HG03064 (cell line): ENCODE data around the gene SPATA33.

Source experiments
- ATAC-seq: cut with Tn5 transposase; IDR thresholded peaks from one replicate; pipeline ENCODE4 v1.9.1; 2021; ENCODE audit warnings: low read depth; ENCODE audit not compliant: unreplicated experiment

The SPATA33 gene

GRCh38 chr16:89657442-89658220 is at the start of gene SPATA33, which contains the start of gene CHMP1A:
TSS of gene SPATA33 (plus strand) at chr16:89657836. CDS start at chr16:89657912, 76 bp downstream.
TSS of gene CHMP1A (minus strand) at chr16:89657708. CDS start at chr16:89657588, 120 bp downstream.
- peak; percentile 84 for ATAC-seq

GRCh38 chr16:89607937-89608740 is 49.5 kb upstream of the SPATA33 start:
- ATAC-seq, result no peak

- no peak for ATAC-seq
Measured at GRCh38 chr16:89610108-89610453, 47.6 kb upstream of the SPATA33 start.

- ATAC-seq, result no peak
Measured at GRCh38 chr16:89612415-89613166, 45.0 kb upstream of the SPATA33 start.

- no peak for ATAC-seq
Measured at GRCh38 chr16:89613231-89613953, 44.2 kb upstream of the SPATA33 start, which contains the start of gene DPEP1. TSS of gene DPEP1 (plus strand) at chr16:89613642. CDS start at chr16:89630411, 16,769 bp downstream.

GRCh38 chr16:89613954-89614459 is 43.6 kb upstream of the SPATA33 start:
- ATAC-seq, result no peak

- ATAC-seq, result no peak
Measured at GRCh38 chr16:89615176-89615575, 42.5 kb upstream of the SPATA33 start.

- ATAC-seq, result no peak
Measured at GRCh38 chr16:89615596-89616090, 42.0 kb upstream of the SPATA33 start.

GRCh38 chr16:89616623-89617022 is 41.0 kb upstream of the SPATA33 start:
- ATAC-seq, result no peak

- ATAC-seq, result no peak
Measured at GRCh38 chr16:89617036-89617435, 40.6 kb upstream of the SPATA33 start.

- no peak for ATAC-seq
Measured at GRCh38 chr16:89618109-89618998, 39.3 kb upstream of the SPATA33 start.

- no peak for ATAC-seq
Measured at GRCh38 chr16:89619840-89620239, 37.8 kb upstream of the SPATA33 start.

- ATAC-seq, result no peak
Measured at GRCh38 chr16:89620406-89620841, 37.2 kb upstream of the SPATA33 start.

GRCh38 chr16:89621136-89621697 is 36.4 kb upstream of the SPATA33 start:
- ATAC-seq, result no peak

- no peak for ATAC-seq
Measured at GRCh38 chr16:89621698-89622409, 35.8 kb upstream of the SPATA33 start.

- ATAC-seq, result no peak
Measured at GRCh38 chr16:89623511-89624261, 34.0 kb upstream of the SPATA33 start.
